BE2C (cell line): ENCODE results near the gene ZNF555.
"Not testable (repeated sequence)": the region's sequence is repeated elsewhere in the genome, so short reads cannot be mapped to it uniquely, and the experiment has no call there.

ENCODE experiments used
- DNase-seq: peaks from one replicate; pipeline ENCODE4 v3.0.0-alpha.2; 2020
- H3K27me3 ChIP-seq: fragments of 250-450 bp; sonication (Bioruptor Pico); 2 replicates; pipeline ENCODE4 v1.5.1; 2020; ENCODE audit warnings: mild to moderate bottlenecking
- H3K36me3 ChIP-seq: fragments of 250-450 bp; sonication (Bioruptor Pico); 2 replicates; pipeline ENCODE4 v1.5.1; 2020; ENCODE audit warnings: mild to moderate bottlenecking
- H3K4me1 ChIP-seq: fragments of 250-450 bp; sonication (Bioruptor Pico); 2 replicates; pipeline ENCODE4 v1.5.1; 2020
- H3K4me3 ChIP-seq: 2 replicates; pipeline ENCODE4 v1.5.1; 2011; ENCODE audit warnings: low read depth, low read length
- H3K9me3 ChIP-seq: fragments of 250-450 bp; sonication (Bioruptor Pico); 2 replicates; pipeline ENCODE4 v1.5.1; 2020
- CTCF ChIP-seq: IDR thresholded peaks from 2 replicates; pipeline ENCODE4 v1.5.1; 2012; ENCODE audit warnings: mild to moderate bottlenecking, low read depth, low read length

ZNF555 gene

GRCh38 chr19:2863816-2864215, 22.5 kb downstream of the ZNF555 start:
- Histone ChIP-seq H3K4me3 (no peak overlapping the region), H3K36me3 (no peaks in the 10 kb centered on the region), H3K27me3 (no peaks in the 10 kb centered on the region), H3K9me3 (no peaks in the 10 kb centered on the region), H3K4me1 (no peaks in the 10 kb centered on the region)
- no peak for TF ChIP-seq CTCF
- DNase-seq, result no peak

- no peaks in the 10 kb centered on the region for H3K4me1 ChIP-seq
- no peak for TF ChIP-seq CTCF
- H3K9me3 ChIP-seq, result no peaks in the 10 kb centered on the region
- no peak overlapping the region for H3K4me3 ChIP-seq
- DNase-seq, result no peak
- H3K36me3 ChIP-seq, result peaks cover 3% of the 10 kb centered on the region; the same call in 1 of the 2 replicates
- no peaks in the 10 kb centered on the region for H3K27me3 ChIP-seq
These were observed 24.2 kb downstream of the ZNF555 start for GRCh38 chr19:2865334-2866100.

GRCh38 chr19:2866495-2867024, 25.3 kb downstream of the ZNF555 start:
- peak overlapping the region; percentile 38 for H3K4me3 ChIP-seq

GRCh38 chr19:2867025-2867991, 26.0 kb downstream of the ZNF555 start, which contains the start of gene ZNF556:
Gene ZNF556 (plus strand): TSS chr19:2867335. CDS start chr19:2867422, 87 bp downstream.
- Histone ChIP-seq H3K4me3 (peak within 1 kb of the TSS; percentile 65), H3K4me1 (no peaks in the 10 kb centered on the region), H3K36me3 (peaks cover 3% of the 10 kb centered on the region; the same call in 1 of the 2 replicates), H3K9me3 (no peaks in the 10 kb centered on the region), H3K27me3 (no peaks in the 10 kb centered on the region)
- no peak for TF ChIP-seq CTCF
- DNase-seq, result peak; percentile 98

More at GRCh38 chr19:2866495-2867024, 25.3 kb downstream of the ZNF555 start:
- Histone ChIP-seq H3K4me1 (no peaks in the 10 kb centered on the region), H3K36me3 (peaks cover 3% of the 10 kb centered on the region; the same call in 1 of the 2 replicates), H3K27me3 (no peaks in the 10 kb centered on the region), H3K9me3 (no peaks in the 10 kb centered on the region)
- TF ChIP-seq CTCF, result no peak
- no peak for DNase-seq

- no peak for TF ChIP-seq CTCF
- Histone ChIP-seq H3K9me3 (no peaks in the 10 kb centered on the region), H3K36me3 (peaks cover 3% of the 10 kb centered on the region; the same call in 1 of the 2 replicates), H3K27me3 (no peaks in the 10 kb centered on the region), H3K4me3 (no peak overlapping the region), H3K4me1 (no peaks in the 10 kb centered on the region)
- DNase-seq, result no peak
These were observed 28.3 kb downstream of the ZNF555 start for GRCh38 chr19:2869618-2870017.

GRCh38 chr19:2872175-2872574, 30.9 kb downstream of the ZNF555 start:
- H3K36me3 ChIP-seq, H3K4me3 ChIP-seq, H3K4me1 ChIP-seq, DNase-seq, H3K9me3 ChIP-seq, H3K27me3 ChIP-seq: not testable (repeated sequence)
